ENCODE results near the gene PNMA1.

PNMA1 gene

DNA sequence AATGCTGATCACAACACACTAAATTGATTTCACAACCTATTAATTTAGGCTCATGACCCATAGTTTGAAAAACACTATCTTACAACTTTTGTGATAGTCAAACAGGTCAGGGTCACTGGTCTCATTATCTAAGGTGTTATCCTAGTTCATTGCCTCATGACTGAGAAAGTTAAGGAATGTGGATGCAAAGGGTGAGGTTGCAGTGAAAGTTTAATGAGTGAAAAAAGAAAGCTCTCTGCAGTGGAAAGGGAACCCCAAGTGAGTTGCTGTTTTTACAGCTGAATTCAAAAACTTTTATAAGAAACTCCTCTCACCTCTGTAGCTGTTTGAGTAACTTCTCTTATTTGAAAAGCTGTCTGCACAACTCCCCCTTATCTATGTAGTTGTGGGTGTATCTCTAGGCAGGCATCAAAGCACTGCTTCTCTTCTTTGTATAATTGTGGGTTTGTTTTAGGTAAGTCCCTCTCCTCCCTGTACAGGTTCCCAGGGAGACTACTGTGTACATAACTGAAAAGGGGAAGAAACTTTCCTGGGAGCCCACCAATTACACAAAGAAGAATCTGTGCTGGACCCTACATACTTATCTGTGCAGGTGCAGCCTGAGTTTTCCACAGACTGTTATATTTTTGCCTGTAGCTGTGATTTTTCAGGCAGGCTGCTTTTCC lies 50.5 kb downstream of the PNMA1 start:
- H3K27me3 ChIP-seq: no peaks in the 10 kb centered on the region
- H3K4me3 ChIP-seq: no peak overlapping the region
- H3K27ac ChIP-seq: no peak overlapping the region
- peaks cover 0 to 5% (median 0%) of the 10 kb centered on the region in 10 experiments; a peak in 1 of 20 replicates for H3K4me1 ChIP-seq
- TF ChIP-seq Cebpa-rat (IDR thresholded peaks at IDR 0.05): no peak
- no peaks in the 10 kb centered on the region for H3K9me3 ChIP-seq (replicated peaks in 1 of 11)
- H3K4me2 ChIP-seq: no peak overlapping the region
- no peaks in the 10 kb centered on the region for H4K20me1 ChIP-seq
- no peak overlapping the region for H3K9ac ChIP-seq
- peaks cover 2 to 32% (median 10%) of the 10 kb centered on the region in 11 experiments; a peak in 10 of 22 replicates for H3K36me3 ChIP-seq

DNA sequence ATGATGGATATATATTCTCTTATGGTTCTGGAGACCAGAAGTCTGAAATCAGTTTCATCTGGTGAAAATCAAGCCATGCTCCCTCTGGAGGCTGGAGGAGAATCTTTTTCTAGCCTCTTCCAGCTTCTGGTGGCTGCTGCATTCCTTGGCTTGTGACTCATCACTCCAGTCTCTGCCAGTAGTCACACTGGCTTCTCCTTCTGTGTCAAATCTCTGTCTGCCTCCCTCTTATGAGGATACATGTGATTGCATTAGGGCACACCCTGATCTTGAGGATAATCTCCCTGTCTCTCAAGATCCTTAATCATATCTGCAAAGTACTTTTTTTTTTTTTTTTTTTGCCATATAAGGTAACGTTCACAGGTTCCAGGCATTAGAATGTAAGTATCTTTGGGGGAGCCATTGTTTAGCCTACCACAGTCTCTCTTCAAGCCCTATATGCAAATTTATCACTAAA lies 51.7 kb downstream of the PNMA1 start:
- no peak overlapping the region for H3K4me2 ChIP-seq
- H3K27me3 ChIP-seq: no peaks in the 10 kb centered on the region
- H3K4me3 ChIP-seq: no peak overlapping the region
- TF ChIP-seq Cebpa-rat (IDR thresholded peaks at IDR 0.05): no peak
- H3K4me1 ChIP-seq: peaks cover 0 to 5% (median 0%) of the 10 kb centered on the region in 10 experiments; a peak in 1 of 20 replicates
- peaks cover 3 to 31% (median 12%) of the 10 kb centered on the region in 11 experiments; a peak in 12 of 22 replicates for H3K36me3 ChIP-seq
- no peak overlapping the region for H3K27ac ChIP-seq
- no peak overlapping the region for H3K9ac ChIP-seq
- no peaks in the 10 kb centered on the region for H4K20me1 ChIP-seq
- H3K9me3 ChIP-seq (replicated peaks in 1 of 11): no peaks in the 10 kb centered on the region

DNA sequence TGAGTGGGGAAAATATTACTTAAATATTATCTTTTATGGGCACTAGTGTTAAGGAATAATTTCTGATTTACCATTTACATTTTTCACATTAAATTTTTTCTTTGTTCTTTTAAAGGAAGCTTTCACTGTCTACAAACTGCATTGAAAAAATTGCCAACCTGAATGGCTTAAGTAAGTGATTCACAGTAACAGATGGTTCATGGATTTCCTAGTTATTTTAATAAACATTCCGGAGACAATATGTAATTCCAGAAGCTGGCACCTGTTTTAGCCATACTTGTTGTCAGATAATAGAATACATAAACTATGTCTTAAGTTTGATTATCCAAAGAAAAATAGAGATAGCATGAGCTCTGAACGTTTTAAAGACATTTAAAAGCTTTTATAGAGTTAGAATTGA lies 52.3 kb downstream of the PNMA1 start:
- H3K4me3 ChIP-seq: no peak overlapping the region
- no peak overlapping the region for H3K27ac ChIP-seq
- H3K36me3 ChIP-seq: peaks cover 3 to 27% (median 12%) of the 10 kb centered on the region in 11 experiments; a peak in 11 of 22 replicates
- no peaks in the 10 kb centered on the region for H4K20me1 ChIP-seq
- no peaks in the 10 kb centered on the region for H3K27me3 ChIP-seq
- H3K4me2 ChIP-seq: no peak overlapping the region
- H3K4me1 ChIP-seq: peaks cover 0 to 4% (median 0%) of the 10 kb centered on the region in 10 experiments; a peak in 1 of 20 replicates
- TF ChIP-seq Cebpa-rat (IDR thresholded peaks at IDR 0.05): no peak
- H3K9me3 ChIP-seq (replicated peaks in 1 of 11): no peaks in the 10 kb centered on the region
- H3K9ac ChIP-seq: no peak overlapping the region
